Measurements from ENCODE around the gene STH.

Gene STH

GRCh38 chr17:46046957-46047356, 47.9 kb downstream of the STH start:
- no peak for DNase-seq (ENCODE audit: low read depth in 2 of 2)

DNA sequence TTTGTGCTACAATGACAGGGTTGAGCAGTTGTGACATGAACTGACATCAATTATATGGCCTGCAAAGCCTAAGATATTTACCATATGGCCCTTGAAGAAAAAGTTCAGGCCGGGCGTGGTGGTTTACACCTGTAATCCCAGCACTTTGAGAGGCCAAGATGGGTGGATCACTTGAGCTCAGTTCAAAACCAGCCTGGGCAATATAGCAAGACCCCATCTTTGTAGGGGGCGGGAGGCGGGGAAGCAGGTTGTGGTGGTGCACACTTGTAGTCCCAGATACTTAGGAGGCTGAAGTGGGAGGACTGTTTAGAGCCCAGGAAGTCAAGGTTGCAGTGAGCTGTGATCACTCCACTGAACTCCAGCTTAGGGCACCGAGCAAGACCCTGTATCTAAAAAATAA, 48.3 kb downstream of the STH start:
- no peak for DNase-seq (ENCODE audit: low read depth in 2 of 2)

- no peak for DNase-seq (ENCODE audit: low read depth in 2 of 2)
Observed at GRCh38 chr17:46047856-46048255, 48.8 kb downstream of the STH start.
